HG03097 (cell line): Measurements from ENCODE around the gene RALGAPA2.

Experiments used
- ATAC-seq: cut with Tn5 transposase; IDR thresholded peaks from one replicate; pipeline ENCODE4 v1.9.1; 2021; ENCODE audit not compliant: unreplicated experiment, low FRiP score

Gene RALGAPA2

GRCh38 chr20:20391115-20391514 lies 321.3 kb downstream of the RALGAPA2 start:
- ATAC-seq, result no peak

DNA sequence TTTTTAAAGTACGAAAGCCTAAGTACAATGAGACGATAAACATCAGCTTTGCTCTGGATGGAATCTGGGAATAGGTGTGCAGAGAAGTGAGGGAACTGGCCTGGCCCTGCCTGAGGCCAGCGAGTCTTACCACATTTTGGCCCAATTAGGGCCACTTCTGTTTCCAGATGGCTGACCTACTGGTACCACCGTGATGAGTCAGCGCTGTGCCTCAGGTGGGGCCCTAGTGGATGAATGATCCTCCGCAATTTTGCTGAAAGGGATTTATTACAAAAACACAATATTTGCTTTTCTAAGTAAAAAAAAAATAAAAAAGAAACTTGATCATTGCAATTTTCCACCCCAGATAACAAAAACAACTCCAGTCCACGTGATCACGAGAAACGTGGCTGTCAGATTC lies 322.1 kb downstream of the RALGAPA2 start:
- no peak for ATAC-seq

DNA sequence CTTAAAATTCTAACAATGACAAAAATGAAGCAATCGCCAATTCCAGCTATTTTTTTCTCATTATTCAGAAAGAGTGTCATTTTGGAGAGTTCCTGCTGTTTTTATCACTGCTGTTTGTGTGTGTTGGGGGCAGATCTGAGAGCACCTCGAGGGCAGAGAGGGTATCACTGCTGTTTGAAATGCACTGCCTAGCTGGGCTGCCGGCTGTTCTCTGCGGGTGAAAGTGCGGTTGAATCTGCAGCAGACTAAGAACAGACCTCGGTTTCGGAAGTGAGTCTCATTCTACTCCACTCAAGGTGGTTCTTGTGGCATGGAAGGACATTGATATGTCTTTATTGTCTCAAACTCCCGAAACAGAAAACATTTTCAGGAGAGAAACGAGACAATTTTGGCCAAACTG lies 326.3 kb downstream of the RALGAPA2 start:
- ATAC-seq, result no peak

DNA sequence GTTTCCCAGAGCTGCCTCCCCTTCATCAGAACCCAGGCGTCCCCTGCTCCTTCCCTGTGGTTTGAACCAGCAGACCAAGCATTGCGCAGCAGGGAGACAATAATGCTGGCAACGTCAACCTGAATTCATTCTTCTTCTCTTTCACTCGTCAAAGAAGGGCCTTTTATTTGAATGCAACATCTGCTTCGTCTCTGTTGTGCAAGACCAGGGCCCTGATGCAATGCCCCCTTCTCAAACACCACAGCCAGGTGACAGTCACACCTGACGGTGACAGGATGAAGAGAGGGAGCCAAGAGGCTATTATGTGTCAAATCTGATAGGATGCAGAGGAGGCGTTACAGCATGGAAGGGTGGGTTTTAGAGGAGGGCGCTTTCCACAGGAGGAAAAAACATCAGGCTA lies 336.6 kb downstream of the RALGAPA2 start:
- ATAC-seq, result no peak

DNA sequence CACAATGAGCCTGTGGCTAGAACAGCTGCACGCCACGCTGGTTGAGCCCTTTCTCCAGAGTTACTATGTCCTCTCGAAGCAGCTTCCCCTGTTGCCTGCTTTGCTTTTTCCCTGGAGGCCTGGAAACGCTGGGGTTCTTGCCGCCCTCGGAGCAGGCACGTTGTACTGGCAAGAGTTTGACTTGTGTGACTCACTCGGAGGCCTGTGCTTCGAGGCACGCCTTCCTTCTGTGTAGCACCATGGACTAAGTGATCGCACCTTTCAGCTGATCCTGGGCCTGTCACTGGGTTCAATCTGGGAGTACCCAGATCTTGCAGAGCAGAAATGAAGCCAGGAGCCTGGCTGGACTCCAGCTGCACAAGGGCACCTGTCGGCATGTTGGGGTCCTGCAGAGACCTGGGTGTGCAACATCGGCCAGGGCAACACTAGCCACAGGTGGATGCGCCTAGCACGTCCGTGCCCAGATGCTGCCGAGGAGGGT lies 339.3 kb downstream of the RALGAPA2 start:
- no peak for ATAC-seq

GRCh38 chr20:20371681-20372080 lies 340.8 kb downstream of the RALGAPA2 start:
- no peak for ATAC-seq

DNA sequence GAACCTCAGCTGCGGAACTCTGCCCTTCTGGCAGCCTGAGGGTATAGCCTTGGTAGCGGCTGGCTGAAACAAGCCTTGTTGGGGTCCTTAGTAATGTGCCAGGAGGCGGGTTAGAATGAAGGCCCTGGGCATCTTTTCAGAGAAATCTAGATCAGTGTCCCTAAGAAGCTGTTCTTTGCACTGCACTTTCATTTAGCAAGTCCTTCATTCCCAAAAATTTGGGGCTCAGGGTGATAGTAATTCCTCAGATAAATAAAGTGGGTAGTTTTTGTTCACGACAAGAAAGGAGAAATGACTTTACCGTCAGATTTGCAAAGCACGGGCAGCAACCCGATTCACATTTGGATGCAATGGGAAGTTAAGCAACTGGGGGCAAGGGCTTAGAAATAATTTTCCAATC lies 341.4 kb downstream of the RALGAPA2 start:
- no peak for ATAC-seq

- no peak for ATAC-seq
Observed at GRCh38 chr20:20370094-20370575, 342.3 kb downstream of the RALGAPA2 start.

GRCh38 chr20:20369250-20370093 lies 343.0 kb downstream of the RALGAPA2 start:
- no peak for ATAC-seq

DNA sequence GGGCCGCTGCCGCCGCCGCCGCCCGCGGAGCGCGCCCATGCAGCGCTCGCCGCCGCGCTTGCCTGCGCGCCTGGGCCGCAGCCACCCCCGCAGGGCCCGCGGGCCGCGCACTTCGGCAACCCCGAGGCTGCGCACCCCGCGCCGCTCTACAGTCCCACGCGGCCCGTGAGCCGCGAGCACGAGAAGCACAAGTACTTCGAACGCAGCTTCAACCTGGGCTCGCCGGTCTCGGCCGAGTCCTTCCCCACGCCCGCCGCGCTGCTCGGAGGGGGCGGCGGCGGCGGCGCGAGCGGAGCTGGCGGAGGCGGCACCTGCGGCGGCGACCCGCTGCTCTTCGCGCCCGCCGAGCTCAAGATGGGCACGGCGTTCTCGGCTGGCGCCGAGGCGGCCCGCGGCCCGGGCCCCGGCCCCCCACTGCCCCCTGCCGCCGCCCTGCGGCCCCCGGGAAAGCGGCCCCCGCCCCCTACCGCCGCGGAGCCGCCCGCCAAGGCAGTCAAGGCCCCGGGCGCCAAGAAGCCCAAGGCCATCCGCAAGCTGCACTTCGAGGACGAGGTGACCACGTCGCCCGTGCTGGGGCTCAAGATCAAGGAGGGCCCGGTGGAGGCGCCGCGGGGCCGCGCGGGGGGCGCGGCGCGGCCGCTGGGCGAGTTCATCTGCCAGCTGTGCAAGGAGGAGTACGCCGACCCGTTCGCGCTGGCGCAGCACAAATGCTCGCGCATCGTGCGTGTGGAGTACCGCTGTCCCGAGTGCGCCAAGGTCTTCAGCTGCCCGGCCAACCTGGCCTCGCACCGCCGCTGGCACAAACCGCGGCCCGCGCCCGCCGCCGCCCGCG lies 343.8 kb downstream of the RALGAPA2 start:
- ATAC-seq, result no peak

GRCh38 chr20:20367575-20368417 lies 344.6 kb downstream of the RALGAPA2 start, which contains the start of gene INSM1:
TSS of gene INSM1 (plus strand) at chr20:20368104. CDS start at chr20:20368268, 164 bp downstream.
- no peak for ATAC-seq

- no peak for ATAC-seq
Observed at GRCh38 chr20:20366876-20367574, 345.4 kb downstream of the RALGAPA2 start.

GRCh38 chr20:20366551-20366875 lies 345.9 kb downstream of the RALGAPA2 start:
- no peak for ATAC-seq

DNA sequence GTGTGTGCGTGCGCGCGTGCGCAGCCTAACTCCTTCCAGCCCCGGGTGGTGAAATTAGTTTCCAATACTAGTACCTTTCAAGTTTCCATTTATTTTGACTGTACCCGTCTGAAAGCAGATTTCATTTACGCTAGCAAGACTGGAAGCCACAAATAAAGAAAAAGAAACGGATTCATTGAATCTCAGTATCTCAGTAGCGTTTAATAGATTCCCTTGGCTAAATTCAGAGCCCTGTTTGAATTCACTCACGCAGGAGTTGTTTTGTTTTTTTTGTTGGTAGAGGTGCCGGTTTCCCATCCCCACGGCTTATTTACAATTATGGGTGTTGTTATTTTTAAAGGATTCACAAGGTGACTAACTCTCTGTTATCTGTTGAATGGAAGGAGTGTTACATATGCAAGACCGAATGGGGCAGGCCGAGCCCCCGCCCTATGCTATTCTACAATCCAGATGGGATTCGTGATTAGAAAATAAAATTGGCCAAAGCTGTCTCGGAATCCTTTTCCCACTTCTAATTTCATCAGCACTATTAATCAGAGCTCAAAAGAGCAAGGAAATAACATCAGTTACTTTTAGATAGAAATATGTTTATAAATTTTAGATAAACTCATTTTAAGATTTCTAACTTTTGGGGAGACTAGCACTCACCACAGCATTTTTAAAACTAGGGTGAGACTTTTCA lies 346.8 kb downstream of the RALGAPA2 start:
- no peak for ATAC-seq

GRCh38 chr20:20364593-20365479 lies 347.6 kb downstream of the RALGAPA2 start:
- ATAC-seq, result no peak

DNA sequence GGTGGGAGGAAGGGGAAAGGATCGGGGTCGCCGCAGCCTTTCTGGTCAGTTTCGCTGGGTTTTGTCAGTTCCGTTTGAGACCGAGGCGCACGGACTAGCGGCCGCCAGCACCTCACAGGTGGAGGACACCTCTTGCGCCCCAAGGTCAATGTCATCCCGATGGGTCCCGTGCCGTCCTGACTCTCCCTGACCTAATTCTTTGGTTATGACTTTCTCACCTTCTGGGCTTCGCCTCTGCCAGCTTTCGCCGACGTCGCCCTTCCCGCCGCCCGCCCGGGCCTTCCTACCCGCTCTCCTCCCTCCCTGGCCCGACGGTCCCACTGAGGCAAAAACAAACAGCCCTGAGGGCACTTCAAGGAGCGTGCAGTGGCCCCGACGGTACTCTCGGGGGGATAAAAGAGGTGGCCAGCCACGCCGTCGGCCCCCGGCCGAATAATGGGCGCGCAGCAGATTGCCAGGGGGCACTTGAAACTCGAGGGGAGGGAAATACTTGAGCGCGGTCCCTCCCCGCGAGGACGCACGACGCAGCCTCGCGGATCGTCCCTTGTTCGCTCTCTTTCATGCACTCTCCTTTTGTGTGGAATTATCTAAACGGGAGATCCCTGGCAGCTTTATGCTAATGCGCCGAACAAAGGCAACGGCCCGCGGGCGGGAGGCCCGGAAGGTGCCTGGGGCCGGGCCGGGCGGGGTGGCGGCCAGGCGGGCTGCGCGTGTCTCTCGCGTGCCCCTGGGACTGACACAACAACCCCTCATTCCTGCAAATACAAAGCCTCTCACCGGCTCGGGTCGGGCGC lies 348.4 kb downstream of the RALGAPA2 start:
- no peak for ATAC-seq

DNA sequence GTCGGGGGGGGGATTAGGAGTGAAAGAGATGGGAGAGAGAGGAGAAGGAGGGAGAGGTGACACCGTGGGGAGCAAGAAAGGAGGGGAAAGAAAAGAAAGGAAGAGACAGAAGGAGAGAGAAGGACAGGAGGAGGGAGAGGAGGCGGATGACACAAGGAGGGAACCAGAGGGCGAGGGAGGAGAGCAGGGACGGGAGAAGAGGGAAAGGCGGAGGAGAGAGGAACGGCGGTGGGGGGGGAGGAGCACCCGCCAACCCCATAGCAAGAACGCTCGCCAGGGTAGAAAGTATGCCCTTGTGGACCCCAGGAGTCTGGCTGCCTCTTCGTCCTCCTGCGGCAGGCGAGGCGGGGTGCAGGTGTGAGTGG lies 349.0 kb downstream of the RALGAPA2 start:
- ATAC-seq, result no peak
